H9 (cell line): ENCODE results near the gene DPYD. TPM values are rescaled to one million over a fixed set of nuclear protein-coding genes. Genes with fewer than 3 reads are reported as not detected.

Experiments used
- DNase-seq: peaks from one replicate; pipeline ENCODE4 v3.0.0-alpha.2; 2017
- H2AFZ ChIP-seq: one replicate; pipeline ENCODE4 v1.6.1; 2013; ENCODE audit warnings: mild to moderate bottlenecking, low read length, control low read depth, moderate library complexity
- H2AK5ac ChIP-seq: 2 replicates; pipeline ENCODE4 v1.6.1; 2013; ENCODE audit warnings: low read length, control low read depth, mixed read lengths; ENCODE audit not compliant: insufficient read length
- H2BK120ac ChIP-seq: one replicate; pipeline ENCODE4 v1.6.1; 2013; ENCODE audit warnings: low read depth, mild to moderate bottlenecking, low read length, control low read depth, inconsistent platforms; ENCODE audit not compliant: poor library complexity, severe bottlenecking
- H2BK12ac ChIP-seq: 2 replicates; pipeline ENCODE4 v1.6.1; 2013; ENCODE audit warnings: low read length, control low read depth, mixed read lengths, low read depth; ENCODE audit not compliant: insufficient read length
- H2BK15ac ChIP-seq: 2 replicates; pipeline ENCODE4 v1.6.1; 2013; ENCODE audit warnings: low read depth, low read length, control low read depth
- H2BK20ac ChIP-seq: one replicate; pipeline ENCODE4 v1.6.1; 2013; ENCODE audit warnings: low read depth, mild to moderate bottlenecking, low read length, control low read depth, inconsistent platforms; ENCODE audit not compliant: poor library complexity, severe bottlenecking
- H2BK5ac ChIP-seq: 2 replicates; pipeline ENCODE4 v1.6.1; 2013; ENCODE audit warnings: low read length, control low read depth, mixed read lengths; ENCODE audit not compliant: insufficient read length
- H3K14ac ChIP-seq: 2 replicates; pipeline ENCODE4 v1.6.1; 2013; ENCODE audit warnings: low read length, control low read depth; ENCODE audit not compliant: insufficient read depth
- H3K18ac ChIP-seq: 2 replicates; pipeline ENCODE4 v1.6.1; 2013; ENCODE audit warnings: low read depth, mild to moderate bottlenecking, mixed read lengths, low read length, control low read depth; ENCODE audit not compliant: insufficient read length
- H3K23ac ChIP-seq: 2 replicates; pipeline ENCODE4 v1.6.1; 2013; ENCODE audit warnings: low read length, control low read depth, mixed read lengths, low read depth; ENCODE audit not compliant: insufficient read length
- H3K23me2 ChIP-seq: 2 replicates; pipeline ENCODE4 v1.6.1; 2013; ENCODE audit warnings: low read depth, mild to moderate bottlenecking, mixed read lengths, low read length, control low read depth; ENCODE audit not compliant: insufficient read length, poor library complexity, severe bottlenecking
- H3K27ac ChIP-seq: 2 replicates; pipeline ENCODE4 v1.5.1; 2013; ENCODE audit warnings: low read length, control low read depth, mixed read lengths, low read depth; ENCODE audit not compliant: insufficient read length
- H3K27me3 ChIP-seq: 2 replicates; pipeline ENCODE4 v1.6.1; 2013; ENCODE audit warnings: low read length, control low read depth, inconsistent platforms; ENCODE audit not compliant: insufficient read depth
- H3K4ac ChIP-seq: 2 replicates; pipeline ENCODE4 v1.6.1; 2013; ENCODE audit warnings: low read depth, mild to moderate bottlenecking, control low read depth, inconsistent platforms, low read length, moderate library complexity
- H3K4me1 ChIP-seq: 2 replicates; pipeline ENCODE4 v1.6.1; 2013; ENCODE audit warnings: low read length, control low read depth, inconsistent platforms; ENCODE audit not compliant: insufficient read depth
- H3K4me2 ChIP-seq: 2 replicates; pipeline ENCODE4 v1.6.1; 2013; ENCODE audit warnings: low read length, control low read depth, mixed read lengths; ENCODE audit not compliant: insufficient read length, insufficient read depth
- H3K56ac ChIP-seq: 2 replicates; pipeline ENCODE4 v1.6.1; 2013; ENCODE audit warnings: low read depth, mild to moderate bottlenecking, mixed read lengths, low read length, control low read depth; ENCODE audit not compliant: insufficient read length
- H3K79me1 ChIP-seq: 2 replicates; pipeline ENCODE4 v1.6.1; 2013; ENCODE audit warnings: low read depth, mild to moderate bottlenecking, moderate library complexity, low read length, control low read depth, inconsistent platforms; ENCODE audit not compliant: insufficient read depth, poor library complexity, severe bottlenecking
- H3K79me2 ChIP-seq: 2 replicates; pipeline ENCODE4 v1.6.1; 2013; ENCODE audit warnings: low read length, control low read depth, inconsistent platforms; ENCODE audit not compliant: insufficient read depth
- H3K9ac ChIP-seq: 2 replicates; pipeline ENCODE4 v1.6.1; 2013; ENCODE audit warnings: low read length, control low read depth, mixed read lengths; ENCODE audit not compliant: insufficient read length; ENCODE audit errors: extremely low read depth
- H3K9me3 ChIP-seq: one replicate; pipeline ENCODE4 v1.6.1; 2013; ENCODE audit warnings: low read depth, low read length, inconsistent platforms; ENCODE audit not compliant: control insufficient read depth
- H3T11ph ChIP-seq: one replicate; pipeline ENCODE4 v1.6.1; 2013; ENCODE audit warnings: mild to moderate bottlenecking, low read length, control low read depth, inconsistent platforms
- H4K20me1 ChIP-seq: one replicate; pipeline ENCODE4 v1.6.1; 2013; ENCODE audit not compliant: control insufficient read depth, insufficient read length, insufficient read depth
- H4K5ac ChIP-seq: 2 replicates; pipeline ENCODE4 v1.6.1; 2013; ENCODE audit warnings: low read depth, mild to moderate bottlenecking, mixed read lengths, low read length, control low read depth; ENCODE audit not compliant: insufficient read length
- H4K8ac ChIP-seq: replicated peaks from 2 replicates; pipeline ENCODE4 v1.6.1; 2013; ENCODE audit warnings: low read length, control low read depth, mixed read lengths, low read depth; ENCODE audit not compliant: insufficient read length
- H4K91ac ChIP-seq: 2 replicates; pipeline ENCODE4 v1.6.1; 2013; ENCODE audit warnings: low read depth, mild to moderate bottlenecking, moderate library complexity, mixed read lengths, low read length, control low read depth; ENCODE audit not compliant: insufficient read length
- H3K27ac Mint-ChIP-seq, 3 experiments: 2 replicates in 2 of 3; 3 replicates in 1 of 3; pipeline ENCODE4 v1.8.0; 2020 to 2021; ENCODE audit warnings: mixed read lengths in 3 of 3, mild to moderate bottlenecking in 1 of 3, moderate library complexity in 1 of 3
- H3K27me3 Mint-ChIP-seq: 2 replicates; pipeline ENCODE4 v1.8.0; 2021; ENCODE audit warnings: low read depth, mild to moderate bottlenecking, moderate library complexity, mixed read lengths
- H3K36me3 Mint-ChIP-seq, 3 experiments: 2 replicates in 2 of 3; 3 replicates in 1 of 3; pipeline ENCODE4 v1.8.0; 2020 to 2021; ENCODE audit warnings: low read depth in 3 of 3, mixed read lengths in 3 of 3; ENCODE audit not compliant: insufficient read depth in 1 of 3
- H3K4me1 Mint-ChIP-seq, 2 experiments: 2 replicates each; pipeline ENCODE4 v1.8.0; 2020; ENCODE audit warnings: mixed read lengths in 2 of 2
- H3K4me3 Mint-ChIP-seq, 2 experiments: 2 replicates in 1 of 2; 3 replicates in 1 of 2; pipeline ENCODE4 v1.8.0; 2020 to 2021; ENCODE audit warnings: mild to moderate bottlenecking in 2 of 2, mixed read lengths in 2 of 2, moderate library complexity in 1 of 2
- H3K9me3 Mint-ChIP-seq, 2 experiments: 2 replicates in 1 of 2; 3 replicates in 1 of 2; pipeline ENCODE4 v1.8.0; 2020; ENCODE audit warnings: mild to moderate bottlenecking in 2 of 2, mixed read lengths in 2 of 2, moderate library complexity in 1 of 2
- WGBS: extraction: QIAGEN DNeasy Blood & Tissue Kit; methylation state at CpG from one replicate; pipeline ENCODE4 v1.1.7; 2013; ENCODE audit warnings: missing lambda C conversion rate, low lambda C conversion rate, mixed read lengths; ENCODE audit not compliant: insufficient read length; ENCODE audit errors: extremely low coverage; 5-methylcytosine and 5-hydroxymethylcytosine counted together
- total RNA-seq: library from RNA; stranded (reverse); gene quantifications from 2 replicates; pipeline ENCODE4 v1.2.1, GENCODE V29; 2021
- TF ChIP-seq, protein P1 (sequence below): fragments of 200-600 bp; sonication (generic); conservative IDR thresholded peaks from 3 replicates; pipeline ENCODE4 v1.8.0; 2021; ENCODE audit warnings: antibody characterized with exemption, mild to moderate bottlenecking

The DPYD gene
- total RNA-seq, 1 experiment from 2014 or later = 0.37 TPM

DNA sequence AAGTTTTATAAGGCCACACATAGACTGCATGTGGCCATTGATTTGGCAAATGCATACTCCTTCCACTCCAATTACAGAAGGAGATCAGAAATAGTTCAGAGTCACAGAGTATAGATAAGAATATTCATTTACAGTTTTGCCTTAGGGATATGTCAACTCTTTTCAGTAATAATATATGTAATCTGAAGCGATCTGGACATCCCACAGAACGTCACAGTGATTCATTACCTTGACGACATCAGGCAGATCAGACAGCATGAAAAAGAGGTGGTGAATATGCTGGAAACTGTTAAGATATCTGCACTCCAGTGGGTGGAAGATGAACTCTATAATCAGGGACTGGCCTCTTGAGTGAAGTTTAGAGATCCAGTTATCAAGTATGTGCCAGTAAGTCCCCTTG is 240.4 kb downstream of the DPYD start:
- Histone ChIP-seq H3K18ac (no peak overlapping the region), H2BK12ac (no peak overlapping the region), H2BK15ac (no peak overlapping the region), H3K9me3 (no peaks in the 10 kb centered on the region), H2AFZ (no peak overlapping the region), H4K91ac (no peak overlapping the region), H3K79me1 (no peaks in the 10 kb centered on the region), H4K20me1 (no peaks in the 10 kb centered on the region), H4K8ac (no peak overlapping the region), H3K4ac (no peak overlapping the region), H3K4me1 (no peaks in the 10 kb centered on the region; the same call in 1 of the 2 replicates), H3K14ac (no peak overlapping the region), H4K5ac (no peak overlapping the region), H3K4me2 (no peak overlapping the region), H3K23me2 (no peaks in the 10 kb centered on the region), H3K9ac (no peak overlapping the region), H2BK20ac (no peak overlapping the region), H2AK5ac (no peak overlapping the region), H3T11ph (no peak overlapping the region), H3K56ac (no peak overlapping the region), H3K27me3 (no peaks in the 10 kb centered on the region), H3K27ac (no peak overlapping the region), H2BK120ac (no peak overlapping the region), H2BK5ac (no peak overlapping the region), H3K23ac (no peak overlapping the region), H3K79me2 (no peaks in the 10 kb centered on the region)
- H3K4me1 Mint-ChIP-seq = peaks cover 0 to 3% of the 10 kb centered on the region in 2 experiments; a peak in 1 of 4 replicates
- no peak overlapping the region for H3K4me3 Mint-ChIP-seq
- DNase-seq = no peak
- no CpG with 5 or more reads among the region's 3 CpGs for WGBS
- H3K27me3 Mint-ChIP-seq = no peaks in the 10 kb centered on the region
- no peaks in the 10 kb centered on the region for H3K36me3 Mint-ChIP-seq
- no peaks in the 10 kb centered on the region for H3K9me3 Mint-ChIP-seq
- H3K27ac Mint-ChIP-seq = no peak overlapping the region
- TF ChIP-seq, protein P1, sequence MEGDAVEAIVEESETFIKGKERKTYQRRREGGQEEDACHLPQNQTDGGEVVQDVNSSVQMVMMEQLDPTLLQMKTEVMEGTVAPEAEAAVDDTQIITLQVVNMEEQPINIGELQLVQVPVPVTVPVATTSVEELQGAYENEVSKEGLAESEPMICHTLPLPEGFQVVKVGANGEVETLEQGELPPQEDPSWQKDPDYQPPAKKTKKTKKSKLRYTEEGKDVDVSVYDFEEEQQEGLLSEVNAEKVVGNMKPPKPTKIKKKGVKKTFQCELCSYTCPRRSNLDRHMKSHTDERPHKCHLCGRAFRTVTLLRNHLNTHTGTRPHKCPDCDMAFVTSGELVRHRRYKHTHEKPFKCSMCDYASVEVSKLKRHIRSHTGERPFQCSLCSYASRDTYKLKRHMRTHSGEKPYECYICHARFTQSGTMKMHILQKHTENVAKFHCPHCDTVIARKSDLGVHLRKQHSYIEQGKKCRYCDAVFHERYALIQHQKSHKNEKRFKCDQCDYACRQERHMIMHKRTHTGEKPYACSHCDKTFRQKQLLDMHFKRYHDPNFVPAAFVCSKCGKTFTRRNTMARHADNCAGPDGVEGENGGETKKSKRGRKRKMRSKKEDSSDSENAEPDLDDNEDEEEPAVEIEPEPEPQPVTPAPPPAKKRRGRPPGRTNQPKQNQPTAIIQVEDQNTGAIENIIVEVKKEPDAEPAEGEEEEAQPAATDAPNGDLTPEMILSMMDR = no peak
